Gastrocnemius medialis (tissue), 4 donors: ENCODE results near the gene PLCH1. TPM values are rescaled to one million over a fixed set of nuclear protein-coding genes. Genes with fewer than 3 reads are reported as not detected.

ENCODE experiments used
- ATAC-seq, 2 donors: fragments of 150-250 bp; one replicate each; pipeline ENCODE4 v1.9.1; 2016
- DNase-seq, 2 donors: peaks; one replicate each; pipeline ENCODE4 v3.0.0-alpha.2; 2019
- H3K27ac ChIP-seq, 4 donors: fragments of 200-600 bp; sonication (generic); 1 replicate in 1 of 4; 2 replicates in 3 of 4; pipeline ENCODE4 v1.5.1; 2016 to 2018; ENCODE audit warnings: mild to moderate bottlenecking in 2 of 4, moderate library complexity in 1 of 4
- H3K27me3 ChIP-seq, 3 donors: fragments of 200-600 bp; sonication (generic) in 2 of 3; 1 replicate in 1 of 3; 2 replicates in 2 of 3; pipeline versions ENCODE4 v1.5.1 to v1.6.0; 2016 to 2019; ENCODE audit warnings: mild to moderate bottlenecking in 1 of 3, moderate library complexity in 1 of 3
- H3K36me3 ChIP-seq, 2 donors: fragments of 200-600 bp; sonication (generic) in 1 of 2; one replicate each; pipeline ENCODE4 v1.5.1; 2017 to 2018
- H3K4me1 ChIP-seq, 2 donors: fragments of 200-600 bp; sonication (generic) in 1 of 2; one replicate each; pipeline ENCODE4 v1.5.1; 2016 to 2017; ENCODE audit warnings: mild to moderate bottlenecking in 2 of 2
- H3K4me3 ChIP-seq, 4 donors: fragments of 200-600 bp; sonication (generic) in 3 of 4; 1 replicate in 1 of 4; 2 replicates in 3 of 4; pipeline ENCODE4 v1.5.1; 2016 to 2019; ENCODE audit warnings: mild to moderate bottlenecking in 2 of 4
- H3K9me3 ChIP-seq, 3 donors: fragments of 200-600 bp; sonication (generic) in 2 of 3; 1 replicate in 1 of 3; 2 replicates in 2 of 3; pipeline ENCODE4 v1.5.1; 2016 to 2019
- POLR2A ChIP-seq, 2 donors: fragments of 450-650 bp; IDR thresholded peaks; one replicate each; pipeline ENCODE4 v1.6.1; 2017; ENCODE audit warnings: antibody characterized with exemption in 2 of 2, mild to moderate bottlenecking in 2 of 2, moderate library complexity in 2 of 2
- in situ Hi-C, 4 donors: fragments of 200-750 bp; cut with MboI; loops; one replicate each; pipeline versions ENCODE4 v1.15.0 to v1.8.0; 2017; ENCODE audit warnings: low sequenced_read_pairs in 4 of 4
- intact Hi-C: fragments of 100-400 bp; cut with DNase I; formaldehyde crosslinking; loops from one replicate; pipeline ENCODE4 v1.15.1; 2023; ENCODE audit warnings: low total_unique reads
- total RNA-seq, 4 donors: library from RNA; depleted of rRNA; stranded (reverse); fragments of >200 nt; gene quantifications; one replicate each; pipeline versions ENCODE4 v1.1.0 to v1.2.3, GENCODE V29; 2016
- TF ChIP-seq, protein P1 (sequence below), 5 experiments: fragments of 450-650 bp in 3 of 5; fragments of 200-600 bp in 2 of 5; sonication (generic) in 2 of 5; IDR thresholded peaks in 4 of 5; conservative IDR thresholded peaks in 1 of 5; 1 replicate in 4 of 5; 2 replicates in 1 of 5; pipeline ENCODE4 v1.5.1; 2016 to 2019; ENCODE audit warnings: antibody characterized with exemption in 5 of 5, mild to moderate bottlenecking in 3 of 5, moderate library complexity in 3 of 5

PLCH1 gene
- total RNA-seq, 4 donors from 2014 or later = 0.07 to 0.33 (median 0.10) TPM; not detected in 1

DNA sequence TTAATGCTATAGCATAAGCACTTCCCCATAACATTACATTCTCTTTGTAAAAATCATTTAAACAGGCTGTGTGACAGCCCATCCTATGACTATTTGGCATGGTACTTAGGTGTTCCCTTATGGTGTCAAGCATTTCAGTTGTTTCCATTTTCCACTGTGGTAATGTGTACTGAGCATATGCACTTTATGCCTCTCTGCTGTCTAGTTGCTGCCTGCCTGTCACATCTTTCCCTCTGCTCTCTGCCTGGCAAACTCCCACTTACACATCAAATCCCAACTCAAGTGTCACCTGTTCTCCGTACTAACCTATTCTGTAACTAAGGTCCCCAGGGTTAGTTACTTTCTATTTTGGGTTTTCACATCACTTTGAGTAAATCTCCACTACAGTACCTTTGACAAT is 367.0 kb downstream of the PLCH1 start:
- no peaks in the 10 kb centered on the region for H3K4me1 ChIP-seq
- in situ Hi-C loops = no loop called here
- DNase-seq (no peak), ATAC-seq (no peak)
- H3K36me3 ChIP-seq = no peaks in the 10 kb centered on the region
- H3K27me3 ChIP-seq = no peaks in the 10 kb centered on the region
- no peak overlapping the region for H3K27ac ChIP-seq
- no peaks in the 10 kb centered on the region for H3K9me3 ChIP-seq
- no peak for TF ChIP-seq POLR2A (IDR thresholded peaks at IDR 0.05)
- TF ChIP-seq, protein P1, sequence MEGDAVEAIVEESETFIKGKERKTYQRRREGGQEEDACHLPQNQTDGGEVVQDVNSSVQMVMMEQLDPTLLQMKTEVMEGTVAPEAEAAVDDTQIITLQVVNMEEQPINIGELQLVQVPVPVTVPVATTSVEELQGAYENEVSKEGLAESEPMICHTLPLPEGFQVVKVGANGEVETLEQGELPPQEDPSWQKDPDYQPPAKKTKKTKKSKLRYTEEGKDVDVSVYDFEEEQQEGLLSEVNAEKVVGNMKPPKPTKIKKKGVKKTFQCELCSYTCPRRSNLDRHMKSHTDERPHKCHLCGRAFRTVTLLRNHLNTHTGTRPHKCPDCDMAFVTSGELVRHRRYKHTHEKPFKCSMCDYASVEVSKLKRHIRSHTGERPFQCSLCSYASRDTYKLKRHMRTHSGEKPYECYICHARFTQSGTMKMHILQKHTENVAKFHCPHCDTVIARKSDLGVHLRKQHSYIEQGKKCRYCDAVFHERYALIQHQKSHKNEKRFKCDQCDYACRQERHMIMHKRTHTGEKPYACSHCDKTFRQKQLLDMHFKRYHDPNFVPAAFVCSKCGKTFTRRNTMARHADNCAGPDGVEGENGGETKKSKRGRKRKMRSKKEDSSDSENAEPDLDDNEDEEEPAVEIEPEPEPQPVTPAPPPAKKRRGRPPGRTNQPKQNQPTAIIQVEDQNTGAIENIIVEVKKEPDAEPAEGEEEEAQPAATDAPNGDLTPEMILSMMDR (IDR thresholded peaks at IDR 0.05 in 4 of 5, conservative IDR thresholded peaks at IDR 0.05 in 1 of 5) = no peak
- intact Hi-C loops = no loop called here
- no peak overlapping the region for H3K4me3 ChIP-seq

DNA sequence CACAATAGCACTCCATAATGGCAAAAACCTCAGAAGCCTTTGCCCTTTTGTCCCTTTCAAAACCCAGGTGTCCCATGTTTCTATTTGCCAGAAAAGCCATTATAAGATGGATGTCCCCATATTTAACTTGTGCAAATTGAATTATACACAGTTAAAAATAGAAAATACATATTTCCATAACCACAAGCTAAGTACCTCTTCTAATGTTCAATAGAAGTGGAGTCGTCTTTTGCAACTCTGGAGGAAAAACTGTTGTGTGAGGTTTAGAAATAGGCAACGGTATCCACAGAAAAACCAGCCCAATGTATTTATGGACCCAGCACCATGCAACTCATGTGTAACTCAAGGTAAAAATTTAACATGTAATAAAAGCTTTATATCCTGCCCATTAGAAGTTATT is 367.8 kb downstream of the PLCH1 start:
- intact Hi-C loops = no loop called here

DNA sequence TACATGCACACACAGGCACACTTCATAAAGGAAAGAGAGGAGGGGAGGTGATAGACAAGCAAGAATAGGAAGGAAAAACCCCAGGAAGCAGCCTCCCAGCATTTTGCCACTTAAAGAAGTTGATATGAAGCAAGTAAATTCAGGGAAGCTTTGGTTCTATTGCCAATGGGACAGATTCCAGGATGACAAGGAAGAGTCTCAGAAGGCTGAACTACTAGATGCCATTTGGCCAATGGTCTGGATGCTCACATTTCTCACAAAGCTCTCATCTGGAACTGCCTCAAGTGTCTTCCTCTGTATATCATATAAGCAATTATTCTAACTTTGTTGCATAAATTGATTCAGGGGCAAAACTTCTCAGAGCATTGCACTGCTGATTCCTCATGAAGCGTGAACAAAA is 372.6 kb downstream of the PLCH1 start:
- H3K27me3 ChIP-seq = no peaks in the 10 kb centered on the region
- no peak overlapping the region for H3K27ac ChIP-seq
- no peaks in the 10 kb centered on the region for H3K9me3 ChIP-seq
- in situ Hi-C loops (loop anchor here in 2 of 4 donors (25.0 kb wide), 1 partner anchor 315 kb away; no protein-coding TSS in a partner anchor), intact Hi-C loops (no loop called here)
- no peak for ATAC-seq
- H3K4me3 ChIP-seq = no peak overlapping the region
- TF ChIP-seq POLR2A (IDR thresholded peaks at IDR 0.05) = no peak
- TF ChIP-seq, protein P1 (IDR thresholded peaks at IDR 0.05 in 4 of 5, conservative IDR thresholded peaks at IDR 0.05 in 1 of 5) = no peak
- H3K36me3 ChIP-seq = no peaks in the 10 kb centered on the region
- DNase-seq = no peak
- peaks cover 5 to 11% of the 10 kb centered on the region in 2 donors for H3K4me1 ChIP-seq

More for the DNA sequence above, 367.8 kb downstream of the PLCH1 start:
- in situ Hi-C loops = no loop called here
- Histone ChIP-seq H3K27me3 (no peaks in the 10 kb centered on the region), H3K4me1 (no peaks in the 10 kb centered on the region), H3K9me3 (no peaks in the 10 kb centered on the region), H3K27ac (no peak overlapping the region), H3K36me3 (no peaks in the 10 kb centered on the region), H3K4me3 (no peak overlapping the region)
- DNase-seq = no peak
- TF ChIP-seq, protein P1 (IDR thresholded peaks at IDR 0.05 in 4 of 5, conservative IDR thresholded peaks at IDR 0.05 in 1 of 5) = no peak
- no peak for TF ChIP-seq POLR2A (IDR thresholded peaks at IDR 0.05)
- no peak for ATAC-seq

DNA sequence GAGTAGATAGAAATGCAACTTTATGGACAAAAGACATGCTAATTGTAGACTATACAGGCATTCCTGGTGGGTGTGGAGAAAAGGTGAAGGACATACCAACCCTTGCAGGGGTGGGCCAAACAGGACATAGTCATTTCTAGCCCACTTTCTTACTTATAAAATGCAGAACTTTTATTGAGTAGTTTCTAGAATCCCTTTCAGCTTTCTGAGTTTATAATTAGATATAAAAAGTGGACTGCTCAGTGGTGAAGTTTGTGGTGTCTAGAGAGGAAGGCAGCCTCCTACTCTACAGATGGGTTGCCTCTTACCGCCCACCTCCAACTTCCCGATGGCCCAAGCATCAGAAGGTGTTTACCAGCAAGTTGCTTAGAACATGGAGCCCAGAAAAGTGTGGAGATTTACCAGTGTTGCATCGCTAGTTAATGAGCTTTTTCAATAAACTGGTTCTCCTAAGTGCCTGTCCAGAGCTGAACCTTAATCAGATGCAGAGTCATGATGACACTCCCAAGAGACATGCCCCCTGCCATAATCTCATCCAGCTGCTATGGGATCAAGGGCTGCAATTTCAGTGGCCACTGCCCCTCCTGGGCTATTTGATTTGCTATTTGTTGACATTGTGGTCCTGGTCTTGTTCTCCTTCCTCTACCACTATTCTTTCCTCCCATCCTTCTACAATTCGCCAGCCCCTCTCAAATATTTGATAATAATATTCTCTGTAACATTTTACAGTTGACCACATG is 373.9 kb downstream of the PLCH1 start:
- H3K27ac ChIP-seq = no peak overlapping the region
- in situ Hi-C loops = loop anchor here in 2 of 4 donors (25.0 kb wide), 1 partner anchor 316 kb away; no protein-coding TSS in a partner anchor
- ATAC-seq = no peak
- no peaks in the 10 kb centered on the region for H3K27me3 ChIP-seq
- no peaks in the 10 kb centered on the region for H3K9me3 ChIP-seq
- no peak for TF ChIP-seq POLR2A (IDR thresholded peaks at IDR 0.05)
- TF ChIP-seq, protein P1 (IDR thresholded peaks at IDR 0.05 in 4 of 5, conservative IDR thresholded peaks at IDR 0.05 in 1 of 5) = no peak
- H3K4me3 ChIP-seq = no peak overlapping the region
- peaks cover 5 to 11% of the 10 kb centered on the region in 2 donors for H3K4me1 ChIP-seq
- intact Hi-C loops = no loop called here
- no peaks in the 10 kb centered on the region for H3K36me3 ChIP-seq
- no peak for DNase-seq
